HG02571 (cell line): ENCODE measurements around the gene KRTAP22-2.

ENCODE experiments used
- ATAC-seq: cut with Tn5 transposase; IDR thresholded peaks from one replicate; pipeline ENCODE4 v1.9.1; 2021; ENCODE audit warnings: mild to moderate bottlenecking, moderate library complexity; ENCODE audit not compliant: unreplicated experiment

The KRTAP22-2 gene

GRCh38 chr21:30563630-30564029, 26.6 kb downstream of the KRTAP22-2 start:
- no peak for ATAC-seq

GRCh38 chr21:30563072-30563471, 27.1 kb downstream of the KRTAP22-2 start:
- ATAC-seq: no peak

- no peak for ATAC-seq
Observed at GRCh38 chr21:30561957-30562356, 28.2 kb downstream of the KRTAP22-2 start.

- ATAC-seq: no peak
Observed at GRCh38 chr21:30561264-30561895, 28.8 kb downstream of the KRTAP22-2 start, which contains the start of gene KRTAP19-7. TSS of gene KRTAP19-7 (minus strand) at chr21:30561314. CDS start at chr21:30561289, 25 bp downstream.

- no peak for ATAC-seq
Observed at GRCh38 chr21:30555095-30555494, 35.1 kb downstream of the KRTAP22-2 start.

GRCh38 chr21:30552782-30553181, 37.4 kb downstream of the KRTAP22-2 start:
- ATAC-seq: no peak

GRCh38 chr21:30541764-30542163, 48.4 kb downstream of the KRTAP22-2 start, which contains the start of gene KRTAP19-6:
TSS of gene KRTAP19-6 (minus strand) at chr21:30541864. CDS start at chr21:30541833, 31 bp downstream.
- ATAC-seq: no peak
